Spleen (tissue), 7 donors: ENCODE data around the gene URM1.

Experiments used
- CTCF ChIP-seq, 11 experiments: fragments of 200-600 bp in 7 of 11; fragments of 450-650 bp in 4 of 11; sonication (generic) in 4 of 11; IDR thresholded peaks in 8 of 11; conservative IDR thresholded peaks in 3 of 11; 1 replicate in 7 of 11; 2 replicates in 4 of 11; pipeline versions ENCODE4 v1.4.0 to v1.8.0; 2016 to 2021; ENCODE audit warnings: antibody characterized with exemption in 11 of 11, inconsistent platforms in 4 of 11, mild to moderate bottlenecking in 1 of 11
- POLR2A ChIP-seq, 3 donors: fragments of 450-650 bp; IDR thresholded peaks; one replicate each; pipeline ENCODE4 v1.5.1; 2017; ENCODE audit warnings: antibody characterized with exemption in 3 of 3, mild to moderate bottlenecking in 1 of 3
- donor health status: DM: no; HTN: no; CAD: no; lungs with moderate emphysema.
- donor health status: DM: no; HTN: no; CAD: no.
- donor health status: DM: no; HTN: no; CAD: no.

GRCh38 chr9:128393145-128393775 is 22.1 kb downstream of the URM1 start:
- TF ChIP-seq CTCF (IDR thresholded peaks at IDR 0.05 in 8 of 11, conservative IDR thresholded peaks at IDR 0.05 in 3 of 11) (no peak), POLR2A (IDR thresholded peaks at IDR 0.05) (no peak)
